PFSK-1 (cell line): ENCODE measurements around the gene MIOX. TPM values are rescaled to one million over a fixed set of nuclear protein-coding genes. Genes with fewer than 3 reads are reported as not detected.

Source experiments
- FOXP2 ChIP-seq: optimal IDR thresholded peaks from 2 replicates; pipeline ENCODE3; 2011; ENCODE audit warnings: borderline replicate concordance, control low read depth, inconsistent platforms; ENCODE audit not compliant: insufficient read depth; ENCODE audit errors: extremely low read length, extremely low read depth
- POLR2AphosphoS5 ChIP-seq: IDR thresholded peaks from 2 replicates; pipeline ENCODE4 v1.6.1; 2012; ENCODE audit warnings: low read depth, mild to moderate bottlenecking, control low read depth, low read length, moderate library complexity
- SIN3A ChIP-seq: IDR thresholded peaks from 2 replicates; pipeline ENCODE4 v1.6.1; 2012; ENCODE audit warnings: mild to moderate bottlenecking, low read length, moderate library complexity, borderline replicate concordance; ENCODE audit not compliant: insufficient read depth
- TAF1 ChIP-seq: IDR thresholded peaks from 2 replicates; pipeline ENCODE4 v1.6.1; 2012; ENCODE audit warnings: low read length, control low read depth, borderline replicate concordance; ENCODE audit not compliant: insufficient read depth
- polyA plus RNA-seq: library from polyadenylated mRNA; unstranded; fragments of >200 nt; gene quantifications from one replicate; pipeline ENCODE4 v1.2.1, GENCODE V29; 2012; ENCODE audit warnings: low read depth, missing spikeins; ENCODE audit not compliant: insufficient read length
- TF ChIP-seq, protein P1 (sequence below), 2 experiments: IDR thresholded peaks; 2 replicates each; pipeline versions ENCODE4 v1.6.1 to v1.8.0; 2011 to 2012; ENCODE audit warnings: low read depth in 2 of 2, low read length in 2 of 2, control low read depth in 1 of 2, inconsistent platforms in 1 of 2, mild to moderate bottlenecking in 1 of 2, moderate library complexity in 1 of 2; ENCODE audit not compliant: insufficient read depth in 1 of 2

MIOX gene
- 2.6 TPM for polyA plus RNA-seq

DNA sequence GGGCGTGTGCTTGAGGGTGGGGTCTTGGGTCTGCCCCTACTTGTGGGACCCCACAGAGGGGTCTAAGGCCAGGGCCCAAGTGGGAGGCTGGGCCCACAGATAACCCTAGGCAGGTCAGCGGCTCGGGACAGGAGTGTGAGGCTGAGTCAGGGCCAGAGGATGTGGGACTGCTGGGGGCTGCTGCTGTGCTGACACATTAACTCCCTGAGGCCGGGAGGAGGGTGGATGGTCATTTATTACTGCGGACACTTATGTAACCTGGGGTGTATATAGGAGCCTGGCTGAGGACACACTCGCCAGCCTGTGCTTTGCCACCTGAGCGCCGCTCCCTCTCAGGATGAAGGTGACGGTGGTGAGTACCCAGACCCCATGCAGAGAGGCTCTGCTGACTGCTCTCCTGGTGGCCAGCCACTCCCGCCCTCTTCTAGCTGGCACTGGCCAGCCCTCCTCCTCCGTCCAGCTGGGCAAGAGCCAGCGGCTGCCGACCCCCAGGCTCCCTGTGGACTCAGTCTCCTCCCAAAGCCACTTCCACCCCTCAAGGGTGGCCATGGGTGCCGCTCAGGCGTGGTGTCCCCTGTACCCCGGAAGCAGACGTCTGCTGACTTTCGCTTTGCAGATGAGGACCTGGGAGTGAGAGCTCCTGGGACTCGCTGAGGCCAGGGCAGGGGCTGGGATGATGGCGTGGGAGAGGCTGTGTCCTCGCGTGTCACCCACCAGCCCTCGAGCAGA is at the start of gene MIOX:
Gene MIOX, plus strand, starts transcription at position 299 of the 729 bp plus-strand sequence. Its CDS starts 39 bp downstream, at position 338.
- no peak for TF ChIP-seq FOXP2
- TF ChIP-seq, protein P1, sequence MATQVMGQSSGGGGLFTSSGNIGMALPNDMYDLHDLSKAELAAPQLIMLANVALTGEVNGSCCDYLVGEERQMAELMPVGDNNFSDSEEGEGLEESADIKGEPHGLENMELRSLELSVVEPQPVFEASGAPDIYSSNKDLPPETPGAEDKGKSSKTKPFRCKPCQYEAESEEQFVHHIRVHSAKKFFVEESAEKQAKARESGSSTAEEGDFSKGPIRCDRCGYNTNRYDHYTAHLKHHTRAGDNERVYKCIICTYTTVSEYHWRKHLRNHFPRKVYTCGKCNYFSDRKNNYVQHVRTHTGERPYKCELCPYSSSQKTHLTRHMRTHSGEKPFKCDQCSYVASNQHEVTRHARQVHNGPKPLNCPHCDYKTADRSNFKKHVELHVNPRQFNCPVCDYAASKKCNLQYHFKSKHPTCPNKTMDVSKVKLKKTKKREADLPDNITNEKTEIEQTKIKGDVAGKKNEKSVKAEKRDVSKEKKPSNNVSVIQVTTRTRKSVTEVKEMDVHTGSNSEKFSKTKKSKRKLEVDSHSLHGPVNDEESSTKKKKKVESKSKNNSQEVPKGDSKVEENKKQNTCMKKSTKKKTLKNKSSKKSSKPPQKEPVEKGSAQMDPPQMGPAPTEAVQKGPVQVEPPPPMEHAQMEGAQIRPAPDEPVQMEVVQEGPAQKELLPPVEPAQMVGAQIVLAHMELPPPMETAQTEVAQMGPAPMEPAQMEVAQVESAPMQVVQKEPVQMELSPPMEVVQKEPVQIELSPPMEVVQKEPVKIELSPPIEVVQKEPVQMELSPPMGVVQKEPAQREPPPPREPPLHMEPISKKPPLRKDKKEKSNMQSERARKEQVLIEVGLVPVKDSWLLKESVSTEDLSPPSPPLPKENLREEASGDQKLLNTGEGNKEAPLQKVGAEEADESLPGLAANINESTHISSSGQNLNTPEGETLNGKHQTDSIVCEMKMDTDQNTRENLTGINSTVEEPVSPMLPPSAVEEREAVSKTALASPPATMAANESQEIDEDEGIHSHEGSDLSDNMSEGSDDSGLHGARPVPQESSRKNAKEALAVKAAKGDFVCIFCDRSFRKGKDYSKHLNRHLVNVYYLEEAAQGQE (IDR thresholded peaks at IDR 0.05; ENCODE audit: insufficient read depth in 1 of 2, low read depth in 2 of 2, low read length in 2 of 2), result no peak

- no peak for TF ChIP-seq SIN3A
- TF ChIP-seq, protein P1 (IDR thresholded peaks at IDR 0.05; ENCODE audit: insufficient read depth in 1 of 2, low read depth in 2 of 2, low read length in 2 of 2), result no peak
- no peak for TF ChIP-seq TAF1
Observed at GRCh38 chr22:50437511-50438304, 49.0 kb upstream of the MIOX start.

GRCh38 chr22:50438305-50439275 is 48.1 kb upstream of the MIOX start:
- TF ChIP-seq TAF1 (no peak), SIN3A (no peak)

DNA sequence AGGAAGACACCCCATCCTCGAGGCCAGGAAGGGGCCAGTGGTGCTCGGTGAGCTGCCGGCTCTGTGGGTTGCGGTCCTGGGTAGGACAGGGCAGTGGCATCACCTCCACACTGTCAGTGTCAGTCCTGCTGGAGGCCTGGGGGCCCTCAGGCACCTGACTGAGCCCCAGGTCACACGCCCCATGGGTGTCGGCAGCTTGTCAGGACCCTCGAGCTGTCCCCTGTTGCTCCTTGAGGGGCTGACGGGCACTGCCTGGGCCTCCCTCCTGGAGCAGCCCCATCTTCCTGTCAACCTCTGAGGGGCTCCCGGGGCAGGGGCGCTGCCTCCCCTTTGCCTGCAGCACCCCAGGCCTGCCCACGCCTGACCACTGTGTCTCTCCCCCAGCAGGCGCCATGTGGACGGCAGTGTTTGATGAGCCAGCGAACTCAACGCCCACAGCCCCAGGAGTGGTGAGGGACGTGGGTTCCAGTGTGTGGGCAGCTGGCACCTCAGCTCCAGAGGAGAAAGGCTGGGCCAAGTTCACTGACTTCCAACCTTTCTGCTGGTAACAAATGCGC is 47.3 kb upstream of the MIOX start:
- TF ChIP-seq TAF1 (no peak), FOXP2 (no peak), SIN3A (no peak), POLR2AphosphoS5 (no peak)
- TF ChIP-seq, protein P1 (IDR thresholded peaks at IDR 0.05; ENCODE audit: insufficient read depth in 1 of 2, low read depth in 2 of 2, low read length in 2 of 2), result no peak

- no peak for TF ChIP-seq FOXP2
- no peak for TF ChIP-seq TAF1
- TF ChIP-seq SIN3A, result no peak
- TF ChIP-seq POLR2AphosphoS5, result no peak
- TF ChIP-seq, protein P1 (IDR thresholded peaks at IDR 0.05; ENCODE audit: insufficient read depth in 1 of 2, low read depth in 2 of 2, low read length in 2 of 2), result no peak
Observed at GRCh38 chr22:50439871-50440331, 46.8 kb upstream of the MIOX start.
